ENCODE measurements around the gene PITPNM1.

PITPNM1 gene

DNA sequence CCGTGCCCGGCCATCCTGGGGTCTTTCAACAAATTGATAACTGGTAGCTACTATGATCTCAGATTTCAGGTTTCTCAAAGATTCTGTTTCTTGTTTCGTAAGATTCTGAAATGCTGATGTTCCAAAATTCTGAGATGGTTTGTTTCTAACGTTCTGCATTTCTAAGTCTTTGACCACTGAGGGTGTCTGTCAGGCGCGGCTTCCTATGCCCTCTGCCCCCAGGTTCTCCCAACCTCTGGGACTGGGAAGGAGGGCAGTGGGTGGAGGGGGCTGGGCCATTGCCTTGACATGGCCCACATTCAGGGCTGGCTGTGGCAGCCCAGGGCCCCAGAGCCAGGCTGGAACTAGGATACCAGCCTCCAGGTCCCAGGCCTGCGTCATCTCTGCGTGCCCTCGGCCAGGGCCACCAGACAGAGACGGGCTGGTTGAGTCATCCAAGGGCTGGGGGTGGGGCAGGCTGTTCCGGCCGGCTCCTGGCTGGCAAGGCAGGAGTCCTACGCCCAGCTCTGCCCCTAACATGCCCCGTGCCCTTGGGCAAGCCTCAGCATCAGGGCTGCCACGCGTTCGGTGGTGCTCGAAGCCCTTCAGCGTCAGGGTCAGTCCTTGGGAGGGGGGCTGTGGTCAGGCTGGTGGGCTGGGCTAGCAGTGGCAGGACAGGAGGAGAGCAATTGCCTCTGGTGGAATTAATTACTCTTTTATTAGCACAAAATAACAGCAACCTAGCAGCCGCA, 41.3 kb downstream of the PITPNM1 start:
- DNase-seq: no peak

- DNase-seq: no peak
These were observed 42.0 kb downstream of the PITPNM1 start for GRCh38 chr11:67463186-67463585.

- DNase-seq: no peak
These were observed 46.9 kb downstream of the PITPNM1 start for GRCh38 chr11:67458266-67458665.

- DNase-seq: no peak
These were observed 47.7 kb downstream of the PITPNM1 start for GRCh38 chr11:67457453-67457852.

DNA sequence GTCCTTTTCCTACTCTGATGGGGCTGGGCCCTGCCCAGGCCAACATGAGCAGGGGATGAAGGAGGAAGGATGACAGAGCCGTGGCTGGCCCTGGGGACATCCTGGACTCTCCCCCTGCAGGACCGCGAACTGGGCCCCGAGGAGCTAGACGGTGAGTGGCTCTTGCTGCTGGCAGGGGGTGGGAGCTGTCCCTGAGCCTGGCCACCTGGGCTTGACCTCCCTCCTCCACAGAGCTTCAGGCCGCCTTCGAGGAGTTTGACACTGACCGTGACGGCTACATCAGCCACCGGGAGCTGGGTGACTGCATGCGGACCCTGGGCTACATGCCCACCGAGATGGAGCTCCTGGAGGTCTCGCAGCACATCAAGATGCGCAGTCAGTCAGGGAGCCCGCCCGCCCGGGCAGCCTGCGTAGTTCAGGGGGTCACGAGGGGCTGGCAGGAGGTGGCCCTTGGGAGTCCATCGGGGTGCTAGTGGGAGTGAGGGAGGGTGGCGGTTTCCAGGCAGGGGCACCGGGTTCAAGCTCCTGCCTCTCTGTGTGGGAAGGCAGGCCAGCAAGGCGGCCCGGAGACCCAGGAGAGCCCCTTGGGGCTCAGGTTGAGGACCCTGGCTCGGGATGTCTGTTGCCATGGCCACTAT, 49.0 kb downstream of the PITPNM1 start:
- no peak for DNase-seq

DNA sequence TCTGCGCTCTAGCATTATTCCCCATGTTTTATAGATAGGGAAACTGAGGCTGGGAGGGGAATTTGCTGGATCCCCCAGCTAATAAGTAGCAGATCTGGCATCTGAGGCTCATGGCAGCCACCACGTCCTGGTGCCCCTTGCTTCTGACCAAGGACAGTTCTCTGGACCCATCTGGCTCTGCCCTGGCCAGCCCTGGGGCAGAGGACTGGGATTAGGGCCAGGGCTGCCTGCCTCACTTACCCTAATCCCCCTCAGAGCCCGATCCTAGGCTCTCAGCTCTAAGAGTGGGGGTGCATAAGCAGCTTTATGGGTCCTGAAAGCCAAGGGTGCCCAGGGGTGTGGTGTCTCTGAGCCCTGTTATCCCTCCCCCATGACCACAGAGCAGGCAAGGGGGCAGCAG, 50.1 kb downstream of the PITPNM1 start, which contains the start of gene CABP4:
Gene CABP4, plus strand, starts transcription at position 301 of the 400 bp plus-strand sequence. Its CDS starts 70 bp downstream, at position 371.
- DNase-seq: no peak

DNA sequence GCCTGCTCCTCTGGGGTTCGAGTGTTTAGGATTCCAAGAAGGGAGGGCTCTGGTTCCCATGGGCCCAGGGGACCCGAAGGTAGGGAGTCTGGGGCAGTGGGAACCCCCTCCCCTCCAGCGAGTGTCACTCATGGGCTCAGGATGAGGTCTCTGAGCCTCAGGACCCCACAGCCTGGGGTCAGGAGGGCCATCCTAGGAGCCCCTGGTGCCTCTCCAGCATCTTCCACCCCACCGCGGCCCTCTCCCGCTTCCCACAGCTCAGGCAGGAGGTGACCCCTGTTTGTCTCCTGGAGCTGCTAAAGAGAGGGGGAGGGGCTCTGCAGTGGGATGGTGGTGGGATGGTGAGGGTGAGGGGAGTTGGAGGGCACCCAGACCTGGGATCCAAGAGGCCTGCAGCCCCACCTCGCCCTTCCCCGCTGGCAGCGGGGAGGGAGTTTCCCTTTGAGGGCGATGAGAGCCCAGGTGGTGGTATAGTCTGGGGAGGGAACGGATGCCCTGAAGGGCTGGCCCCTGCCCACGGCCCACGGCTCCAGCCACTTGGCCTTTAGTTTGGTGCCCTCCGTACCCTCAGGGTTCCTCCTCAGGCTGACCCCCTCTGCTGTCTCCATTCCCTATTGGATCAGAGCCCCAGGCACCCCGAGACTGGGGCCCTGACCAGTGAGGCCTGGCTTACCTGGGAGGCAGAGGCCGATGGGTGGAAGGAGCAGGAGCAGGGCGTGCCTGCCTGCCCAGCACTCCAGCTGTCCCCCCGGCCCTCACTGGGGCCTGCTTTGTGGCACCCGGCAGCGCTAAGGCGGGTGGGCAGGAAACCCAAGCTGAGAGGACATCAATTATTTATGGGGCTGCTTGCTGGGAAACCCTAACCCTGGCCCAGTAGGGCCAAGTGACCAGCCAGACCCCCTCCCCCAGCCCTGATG, 51.1 kb downstream of the PITPNM1 start:
- no peak for DNase-seq

DNA sequence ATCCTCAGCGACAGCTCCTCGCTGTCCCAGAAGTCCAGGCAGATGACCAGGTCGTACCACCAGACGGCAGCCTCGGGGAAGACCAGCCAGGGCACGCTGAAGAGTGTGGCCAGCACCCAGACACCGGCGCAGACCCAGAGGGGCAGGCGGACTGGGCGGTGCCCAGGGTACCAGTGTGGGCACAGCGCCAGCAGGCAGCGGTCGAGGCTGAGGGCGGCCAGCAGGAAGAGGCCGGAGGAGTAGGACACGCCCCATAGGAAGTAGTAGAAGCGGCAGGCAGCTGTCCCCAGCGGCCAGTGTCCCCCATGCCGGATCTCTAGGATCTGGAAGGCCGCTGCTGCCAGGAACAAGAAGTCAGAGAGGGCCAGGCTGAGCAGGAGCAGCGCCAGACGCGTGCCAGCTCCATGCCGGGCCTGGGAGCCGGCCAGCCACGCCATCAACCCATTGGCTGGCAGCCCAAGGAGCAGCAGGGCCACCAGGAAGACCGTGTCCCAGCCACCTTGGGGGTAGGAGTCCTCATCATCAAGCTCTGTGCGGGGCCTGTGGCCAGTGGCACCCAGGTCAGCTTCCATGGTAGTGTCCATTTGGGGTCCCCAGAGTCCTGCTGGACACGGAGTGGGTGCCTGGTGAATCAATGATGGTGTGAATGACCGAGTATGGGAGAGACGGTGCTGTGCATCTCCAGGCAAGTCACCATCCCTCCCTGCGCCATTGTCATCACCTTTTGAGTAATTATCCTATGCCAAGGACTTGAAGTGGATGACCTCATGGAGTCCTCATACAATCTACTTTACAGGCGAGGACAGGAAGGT, 52.8 kb downstream of the PITPNM1 start, which contains the start of gene GPR152:
Gene GPR152, minus strand, starts transcription at position 589 of the 812 bp plus-strand sequence. Its CDS starts 5 bp downstream, at position 584.
- DNase-seq: no peak

GRCh38 chr11:67451658-67451976, 53.5 kb downstream of the PITPNM1 start:
- DNase-seq: no peak

DNA sequence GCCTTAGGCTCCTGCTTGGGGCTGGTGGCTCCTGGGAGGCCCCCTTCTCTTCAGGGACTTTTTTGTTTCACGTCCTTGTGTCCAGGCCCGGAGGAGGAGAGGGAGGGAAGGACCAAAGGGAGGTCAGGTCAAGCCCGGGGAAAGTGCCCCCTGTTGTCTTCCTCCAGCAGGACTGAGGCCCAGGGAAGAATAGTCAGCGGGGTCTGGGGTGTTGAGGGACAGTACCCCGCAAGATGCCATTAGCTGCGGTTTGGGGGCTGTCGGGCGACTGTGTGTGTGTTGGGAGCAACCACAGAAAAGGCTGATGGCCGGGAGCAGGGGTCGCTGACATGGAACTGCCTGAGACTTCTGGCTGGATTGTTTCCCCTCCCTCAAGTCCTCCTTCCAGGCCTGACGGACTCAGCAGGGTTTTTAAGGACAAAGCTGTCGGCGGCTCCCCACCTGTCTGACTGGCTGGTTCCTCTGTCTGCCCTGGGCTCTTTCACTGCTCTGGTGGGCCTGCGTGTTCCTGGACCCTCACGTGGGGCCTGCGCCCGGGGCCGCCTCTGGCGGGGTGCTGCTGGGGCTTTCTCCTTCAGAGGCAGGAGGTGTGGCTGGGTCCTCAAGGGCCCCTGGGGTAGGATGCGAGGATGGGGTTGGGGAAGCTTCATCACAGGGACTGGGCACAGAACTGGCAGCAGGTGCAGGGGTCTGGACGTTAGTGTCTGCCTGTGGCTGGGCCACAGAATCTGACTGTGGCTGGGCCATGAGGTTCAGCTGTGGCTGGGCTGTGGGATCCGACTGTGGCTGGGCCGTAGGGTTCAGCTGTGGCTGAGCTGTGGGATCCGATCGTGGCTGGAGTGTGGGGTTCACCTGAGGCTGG, 54.1 kb downstream of the PITPNM1 start:
- no peak for DNase-seq

DNA sequence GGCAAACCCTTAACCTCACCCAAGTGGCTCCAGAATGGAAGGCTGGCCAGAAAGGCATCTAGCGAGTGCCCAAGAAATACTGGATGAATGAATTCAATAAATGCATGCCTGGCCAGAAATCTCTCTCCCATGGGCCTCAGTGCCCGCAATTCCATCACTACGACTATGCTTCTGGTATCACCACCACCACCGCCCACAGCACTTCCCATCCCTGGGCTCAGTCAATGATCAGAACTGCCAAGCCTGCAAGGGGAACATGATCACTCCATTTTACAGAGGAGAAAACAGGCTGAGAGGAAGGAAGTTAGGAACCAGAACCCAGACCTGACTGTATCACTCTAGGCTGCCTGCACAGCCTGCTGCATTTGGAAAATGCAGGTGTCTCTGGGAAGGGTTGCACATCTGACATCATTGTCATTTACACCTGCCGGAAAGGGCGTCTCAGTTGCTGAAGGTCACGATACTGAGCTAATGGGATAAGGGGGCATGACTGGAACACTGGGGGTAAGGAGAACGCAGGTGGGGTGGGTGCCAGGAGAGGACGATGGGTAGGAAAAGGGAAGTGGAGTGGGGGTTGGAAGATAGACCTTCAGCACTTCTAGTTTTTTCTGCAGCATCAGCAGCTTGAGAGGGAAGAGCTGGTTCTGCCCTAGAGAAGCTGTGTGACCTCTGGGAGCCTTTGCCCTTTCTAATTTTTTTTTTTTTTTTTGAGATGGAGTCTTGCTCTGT, 55.9 kb downstream of the PITPNM1 start:
- DNase-seq: no peak

GRCh38 chr11:67448220-67448609, 56.9 kb downstream of the PITPNM1 start:
- no peak for DNase-seq

DNA sequence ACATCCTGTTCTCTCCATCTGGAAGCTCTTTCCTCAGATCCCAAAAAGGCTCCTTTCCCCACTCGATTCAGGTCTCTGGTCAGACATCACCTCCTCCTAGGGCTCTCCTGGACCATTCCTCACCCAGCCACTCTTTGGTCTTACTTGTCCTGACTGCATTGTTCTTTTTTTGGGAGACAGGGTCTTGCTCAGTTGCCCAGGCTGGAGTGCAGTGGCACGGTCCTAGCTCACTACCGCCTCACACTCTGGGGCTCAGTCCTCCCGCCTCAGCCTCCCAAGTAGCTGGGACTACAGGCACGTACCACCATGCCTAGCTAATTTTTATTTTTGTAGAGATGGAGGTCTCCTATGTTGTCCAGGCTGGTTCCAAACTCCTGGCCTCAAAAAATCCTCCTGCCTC, 59.6 kb downstream of the PITPNM1 start:
- no peak for DNase-seq

DNA sequence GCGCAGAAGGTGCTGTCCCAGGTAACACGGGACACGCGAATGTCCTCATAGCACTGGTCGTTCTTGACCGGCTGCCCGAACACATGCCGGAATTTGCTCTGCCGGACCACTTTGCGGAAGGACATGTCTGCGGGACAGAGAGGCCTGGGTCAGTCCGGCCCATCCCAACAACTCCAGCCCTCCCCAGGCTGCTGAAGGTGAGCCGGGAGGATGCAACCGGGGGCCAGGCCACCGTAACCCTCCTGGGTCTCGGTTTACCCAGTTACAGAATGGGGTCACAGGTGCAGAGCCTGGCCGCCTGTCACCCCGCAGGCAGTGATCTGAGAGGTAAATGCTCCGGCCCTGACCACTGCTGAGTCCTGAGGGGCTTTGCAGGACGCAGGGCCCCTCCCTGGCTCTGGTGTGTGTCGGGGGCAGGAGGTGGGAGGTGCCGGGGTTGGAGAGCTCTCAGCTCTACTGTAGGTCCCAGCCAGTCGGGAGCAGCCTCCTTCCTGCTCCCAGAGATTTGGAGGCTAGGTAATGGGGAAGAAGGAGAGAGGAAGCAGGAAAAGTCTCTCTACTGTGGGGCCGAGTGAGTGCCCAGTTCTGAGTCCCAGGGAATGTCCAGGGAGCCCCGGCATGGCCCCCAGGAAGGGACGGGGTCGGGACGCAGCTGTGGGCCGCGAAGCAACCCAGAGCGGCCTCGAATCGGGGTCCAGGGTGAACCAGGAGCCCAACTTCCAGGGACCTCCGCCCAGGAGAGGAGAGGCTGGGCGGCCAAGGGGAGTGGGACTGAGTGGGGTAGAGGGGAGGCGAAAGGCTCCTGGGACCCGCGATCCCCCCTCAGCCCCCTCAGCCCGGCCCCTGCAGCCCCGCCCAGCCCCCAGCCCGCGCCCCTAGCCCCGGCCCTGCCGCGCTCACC, 62.4 kb downstream of the PITPNM1 start:
- DNase-seq: no peak
